WTC11 (cell line): Measurements from ENCODE around the gene SLAMF7.

Source experiments
- ATF2 ChIP-seq: sonication (generic); formaldehyde crosslinking; IDR thresholded peaks from 2 replicates; pipeline ENCODE4 v1.8.1; 2022; ENCODE audit warnings: low read depth, missing genetic modification reagents, borderline replicate concordance
- CTCF ChIP-seq: fragments of 200-600 bp; IDR thresholded peaks from 2 replicates; pipeline ENCODE4 v1.8.0; 2022; ENCODE audit warnings: antibody characterized with exemption
- E2F1 ChIP-seq: sonication (generic); formaldehyde crosslinking; IDR thresholded peaks from 2 replicates; pipeline ENCODE4 v1.8.0; 2022; ENCODE audit warnings: mild to moderate bottlenecking, missing genetic modification reagents
- FOXJ3 ChIP-seq: sonication (generic); formaldehyde crosslinking; IDR thresholded peaks from 2 replicates; pipeline ENCODE4 v1.9.0; 2021; ENCODE audit warnings: missing genetic modification reagents, mild to moderate bottlenecking, borderline replicate concordance
- NR1H2 ChIP-seq: sonication (generic); formaldehyde crosslinking; IDR thresholded peaks from 2 replicates; pipeline ENCODE4 v1.9.0; 2021; ENCODE audit warnings: mild to moderate bottlenecking, moderate library complexity, missing genetic modification reagents
- NR3C1 ChIP-seq: sonication (generic); formaldehyde crosslinking; conservative IDR thresholded peaks from 2 replicates; pipeline ENCODE4 v1.8.1; 2023; ENCODE audit warnings: low read depth, mild to moderate bottlenecking, missing genetic modification reagents
- USF1 ChIP-seq: sonication (generic); formaldehyde crosslinking; IDR thresholded peaks from 2 replicates; pipeline ENCODE4 v1.8.0; 2022; ENCODE audit warnings: mild to moderate bottlenecking, missing genetic modification reagents

- TF ChIP-seq NR1H2 (CRISPR knock-in tag), result no peak
- no peak for TF ChIP-seq E2F1 (CRISPR knock-in tag)
- TF ChIP-seq CTCF, result no peak
- TF ChIP-seq FOXJ3 (CRISPR knock-in tag), result no peak
- TF ChIP-seq NR3C1, result no peak
- TF ChIP-seq USF1 (CRISPR knock-in tag), result no peak
- TF ChIP-seq ATF2 (CRISPR knock-in tag), result no peak
Measured at GRCh38 chr1:160722726-160723125, 16.3 kb upstream of the SLAMF7 start.
